Measurements from ENCODE around the gene REL. TPM values are rescaled to one million over a fixed set of nuclear protein-coding genes. Genes with fewer than 3 reads are reported as not detected.
A peak's percentile ranks its signal among the peaks of the same experiment; 100 is the strongest.

REL gene
- total RNA-seq (10 to 100 TPM in 2 of 5 donors, 1 to 10 TPM in 3; 2.9 to 74.1 (median 8.7) TPM), polyA plus RNA-seq (1 to 10 TPM in 2 of 3 donors, under 1 TPM in 1; 0.60 to 2.0 (median 1.9) TPM)
- long read RNA-seq, donor 1, result 0 reads
- long read RNA-seq, donor 2, result 0 reads
- long read RNA-seq, donor 3, result 0 reads
- long read RNA-seq, donor 4, result 0 reads
- long read RNA-seq, donor 5, partial matches to known transcripts, result 0 of 2 reads
- long read RNA-seq, donor 5, other reads (novel, unspliced or antisense), result 0 of 2 reads
- long read RNA-seq, donor 6, result 0 reads
- long read RNA-seq, donor 7, partial matches to known transcripts, result 0 of 1 reads
- long read RNA-seq, donor 7, other reads (novel, unspliced or antisense), result 0 of 1 reads
- long read RNA-seq, donor 8, result 0 reads
- long read RNA-seq, donor 9, result 0 reads
- long read RNA-seq, donor 10, partial matches to known transcripts, result 0 of 1 reads
- long read RNA-seq, donor 10, other reads (novel, unspliced or antisense), result 0 of 1 reads

DNA sequence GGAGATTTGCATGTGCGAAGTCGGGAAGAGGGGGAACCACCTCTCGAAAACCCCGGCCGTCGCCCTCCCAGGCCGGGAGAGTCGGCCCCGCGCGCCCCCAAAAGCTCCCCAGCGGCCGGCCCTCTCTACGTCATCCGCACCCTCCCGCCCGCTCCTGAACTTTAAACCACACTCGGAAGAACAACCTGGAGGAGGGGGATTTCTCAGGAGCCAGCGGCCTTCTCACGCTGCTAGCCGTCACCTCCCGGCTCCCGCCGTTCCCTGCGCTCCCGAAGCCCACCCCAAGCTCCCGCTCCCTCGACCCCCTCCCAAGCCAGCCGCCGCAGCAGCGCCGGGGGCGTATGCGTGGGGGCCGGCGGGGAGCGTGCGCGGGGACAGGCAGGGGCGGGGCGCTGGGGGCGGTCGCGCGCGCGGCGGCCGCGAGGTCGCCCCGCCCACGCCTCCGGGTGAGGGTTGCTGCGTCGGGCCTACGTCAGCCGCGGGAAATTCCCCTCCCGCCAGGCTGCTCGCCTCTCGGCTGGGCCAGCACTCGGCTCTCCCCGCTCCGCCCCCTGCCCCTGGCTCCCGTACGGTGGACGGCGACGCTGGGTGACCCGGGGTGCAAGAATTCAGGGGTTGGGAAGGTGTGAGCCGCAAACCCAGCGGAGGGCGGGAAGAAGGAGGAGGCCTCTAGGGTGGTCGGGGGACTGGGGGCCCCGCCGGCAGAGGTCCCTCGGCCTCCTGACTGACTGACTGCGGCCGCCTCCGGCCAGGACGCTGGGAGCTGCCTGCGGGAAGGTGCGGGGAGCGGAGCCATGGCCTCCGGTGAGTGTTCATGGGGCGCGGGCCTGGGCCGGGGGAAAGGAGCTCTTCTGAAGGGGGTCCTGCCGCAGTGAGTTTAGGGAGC lies at the start of gene REL:
TSS of gene REL (plus strand) at position 528 of the 886 bp plus-strand sequence. CDS start at position 795, 267 bp downstream.
- peak within 1 kb of the TSS; percentile 96 to 100 (median 99) for H3K27ac ChIP-seq
- 0 to 1% (median 1%) methylated on average over 42 to 89 of the region's 90 CpGs for WGBS, 5 donors
- H3K36me3 ChIP-seq, result no peaks in the 10 kb centered on the region
- H3K9me3 ChIP-seq, result no peaks in the 10 kb centered on the region
- H3K27me3 ChIP-seq, result no peaks in the 10 kb centered on the region
- peak within 1 kb of the TSS; percentile 67 to 92 (median 70) for H3K4me3 ChIP-seq
- intact Hi-C loops (cut with DNase I; ENCODE audit: low total_unique reads), result no loop called here
- peak; percentile 94 to 98 for DNase-seq
- H3K4me1 ChIP-seq, result peaks cover 6 to 40% (median 20%) of the 10 kb centered on the region in 4 donors
- TF ChIP-seq POLR2A (IDR thresholded peaks at IDR 0.05) (peak in 2 of 4 donors; percentile 67 to 76), EP300 (IDR thresholded peaks at IDR 0.05) (no peak), POLR2AphosphoS5 (IDR thresholded peaks at IDR 0.05) (peak; percentile 91 to 97 (median 95))
- TF ChIP-seq, protein P1, sequence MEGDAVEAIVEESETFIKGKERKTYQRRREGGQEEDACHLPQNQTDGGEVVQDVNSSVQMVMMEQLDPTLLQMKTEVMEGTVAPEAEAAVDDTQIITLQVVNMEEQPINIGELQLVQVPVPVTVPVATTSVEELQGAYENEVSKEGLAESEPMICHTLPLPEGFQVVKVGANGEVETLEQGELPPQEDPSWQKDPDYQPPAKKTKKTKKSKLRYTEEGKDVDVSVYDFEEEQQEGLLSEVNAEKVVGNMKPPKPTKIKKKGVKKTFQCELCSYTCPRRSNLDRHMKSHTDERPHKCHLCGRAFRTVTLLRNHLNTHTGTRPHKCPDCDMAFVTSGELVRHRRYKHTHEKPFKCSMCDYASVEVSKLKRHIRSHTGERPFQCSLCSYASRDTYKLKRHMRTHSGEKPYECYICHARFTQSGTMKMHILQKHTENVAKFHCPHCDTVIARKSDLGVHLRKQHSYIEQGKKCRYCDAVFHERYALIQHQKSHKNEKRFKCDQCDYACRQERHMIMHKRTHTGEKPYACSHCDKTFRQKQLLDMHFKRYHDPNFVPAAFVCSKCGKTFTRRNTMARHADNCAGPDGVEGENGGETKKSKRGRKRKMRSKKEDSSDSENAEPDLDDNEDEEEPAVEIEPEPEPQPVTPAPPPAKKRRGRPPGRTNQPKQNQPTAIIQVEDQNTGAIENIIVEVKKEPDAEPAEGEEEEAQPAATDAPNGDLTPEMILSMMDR (IDR thresholded peaks at IDR 0.05), result peak in 1 of 7 experiments; percentile 16

DNA sequence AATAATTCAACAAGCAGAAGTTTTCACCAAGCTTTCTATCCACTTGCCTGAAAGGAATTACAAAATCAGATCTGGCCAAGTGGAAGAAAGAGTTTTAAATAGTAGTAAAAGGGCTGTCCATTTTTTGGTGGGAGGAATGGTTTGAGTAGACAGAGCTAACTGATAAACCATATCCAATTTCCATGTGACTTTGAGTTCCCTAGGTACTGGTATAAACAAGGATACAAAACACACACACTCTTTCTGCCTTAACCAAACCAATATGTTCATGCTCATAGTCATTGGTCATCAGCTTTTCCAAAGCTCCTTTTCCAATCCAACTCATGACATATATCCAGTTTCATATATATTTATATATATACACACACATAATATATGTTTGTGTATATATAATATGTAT lies 49.5 kb upstream of the REL start:
- TF ChIP-seq POLR2A (IDR thresholded peaks at IDR 0.05) (no peak), POLR2AphosphoS5 (IDR thresholded peaks at IDR 0.05) (no peak), EP300 (IDR thresholded peaks at IDR 0.05) (no peak)
- TF ChIP-seq, protein P1 (IDR thresholded peaks at IDR 0.05), result no peak
- DNase-seq, result no peak
- no peaks in the 10 kb centered on the region for H3K4me1 ChIP-seq
- intact Hi-C loops (cut with DNase I; ENCODE audit: low total_unique reads), result no loop called here
- H3K36me3 ChIP-seq, result no peaks in the 10 kb centered on the region
- no peak overlapping the region for H3K4me3 ChIP-seq
- H3K27me3 ChIP-seq, result peaks cover 0 to 6% (median 0%) of the 10 kb centered on the region in 3 donors
- no peak overlapping the region for H3K27ac ChIP-seq
- H3K9me3 ChIP-seq, result no peaks in the 10 kb centered on the region

GRCh38 chr2:60832621-60833020 lies 48.8 kb upstream of the REL start:
- Histone ChIP-seq H3K4me3 (no peak overlapping the region), H3K4me1 (no peaks in the 10 kb centered on the region), H3K27me3 (peaks cover 0 to 6% (median 0%) of the 10 kb centered on the region in 3 donors), H3K27ac (no peak overlapping the region), H3K36me3 (no peaks in the 10 kb centered on the region), H3K9me3 (no peaks in the 10 kb centered on the region)
- TF ChIP-seq EP300 (IDR thresholded peaks at IDR 0.05), result no peak
- TF ChIP-seq POLR2AphosphoS5 (IDR thresholded peaks at IDR 0.05), result no peak
- TF ChIP-seq, protein P1 (IDR thresholded peaks at IDR 0.05), result no peak
- no peak for TF ChIP-seq POLR2A (IDR thresholded peaks at IDR 0.05)
- no peak for DNase-seq
- intact Hi-C loops (cut with DNase I; ENCODE audit: low total_unique reads), result no loop called here
- WGBS, 5 donors, result 34 to 59% (median 50%) methylated on average over 2 of the region's 2 CpGs

GRCh38 chr2:60834270-60834717 lies 47.1 kb upstream of the REL start:
- H3K4me3 ChIP-seq, result no peak overlapping the region
- H3K27ac ChIP-seq, result no peak overlapping the region
- DNase-seq, result peak in 1 of 2 donors; percentile 27
- H3K36me3 ChIP-seq, result no peaks in the 10 kb centered on the region
- H3K4me1 ChIP-seq, result no peaks in the 10 kb centered on the region
- WGBS, 5 donors, result 29 to 53% (median 42%) methylated on average over 2 of the region's 2 CpGs
- TF ChIP-seq POLR2A (IDR thresholded peaks at IDR 0.05) (no peak), EP300 (IDR thresholded peaks at IDR 0.05) (no peak), POLR2AphosphoS5 (IDR thresholded peaks at IDR 0.05) (no peak)
- TF ChIP-seq, protein P1 (IDR thresholded peaks at IDR 0.05), result no peak
- H3K27me3 ChIP-seq, result peaks cover 0 to 6% (median 0%) of the 10 kb centered on the region in 3 donors
- H3K9me3 ChIP-seq, result no peaks in the 10 kb centered on the region
- intact Hi-C loops (cut with DNase I; ENCODE audit: low total_unique reads), result no loop called here

Data from stomach (tissue), 19 donors.